Measurements from ENCODE around the gene SETBP1.

The SETBP1 gene

DNA sequence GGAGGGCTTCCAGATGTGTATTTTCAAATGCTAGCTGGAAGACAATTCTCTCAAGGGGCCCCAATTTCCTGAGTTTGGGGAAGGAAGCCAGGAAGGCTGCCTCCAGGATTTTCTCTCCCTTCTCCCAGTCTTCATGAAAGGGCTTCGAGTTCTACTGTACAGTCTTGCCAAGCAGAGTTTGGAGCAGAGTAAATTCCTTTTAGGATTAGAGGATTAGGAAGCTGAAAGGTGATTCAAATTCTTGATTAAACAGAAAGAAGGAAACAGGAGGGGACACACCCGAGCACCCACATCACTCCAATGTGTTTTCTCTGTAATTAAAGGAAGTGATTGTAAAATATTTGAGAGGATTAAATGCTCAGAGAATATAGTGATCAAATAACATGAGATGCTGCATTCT is 217.8 kb downstream of the SETBP1 start:
- no peak for DNase-seq (ENCODE audit: low read depth)
- TF ChIP-seq, protein P1, sequence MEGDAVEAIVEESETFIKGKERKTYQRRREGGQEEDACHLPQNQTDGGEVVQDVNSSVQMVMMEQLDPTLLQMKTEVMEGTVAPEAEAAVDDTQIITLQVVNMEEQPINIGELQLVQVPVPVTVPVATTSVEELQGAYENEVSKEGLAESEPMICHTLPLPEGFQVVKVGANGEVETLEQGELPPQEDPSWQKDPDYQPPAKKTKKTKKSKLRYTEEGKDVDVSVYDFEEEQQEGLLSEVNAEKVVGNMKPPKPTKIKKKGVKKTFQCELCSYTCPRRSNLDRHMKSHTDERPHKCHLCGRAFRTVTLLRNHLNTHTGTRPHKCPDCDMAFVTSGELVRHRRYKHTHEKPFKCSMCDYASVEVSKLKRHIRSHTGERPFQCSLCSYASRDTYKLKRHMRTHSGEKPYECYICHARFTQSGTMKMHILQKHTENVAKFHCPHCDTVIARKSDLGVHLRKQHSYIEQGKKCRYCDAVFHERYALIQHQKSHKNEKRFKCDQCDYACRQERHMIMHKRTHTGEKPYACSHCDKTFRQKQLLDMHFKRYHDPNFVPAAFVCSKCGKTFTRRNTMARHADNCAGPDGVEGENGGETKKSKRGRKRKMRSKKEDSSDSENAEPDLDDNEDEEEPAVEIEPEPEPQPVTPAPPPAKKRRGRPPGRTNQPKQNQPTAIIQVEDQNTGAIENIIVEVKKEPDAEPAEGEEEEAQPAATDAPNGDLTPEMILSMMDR (IDR thresholded peaks at IDR 0.05; ENCODE audit: insufficient read depth, low read depth, low read length, missing control alignments), result no peak

DNA sequence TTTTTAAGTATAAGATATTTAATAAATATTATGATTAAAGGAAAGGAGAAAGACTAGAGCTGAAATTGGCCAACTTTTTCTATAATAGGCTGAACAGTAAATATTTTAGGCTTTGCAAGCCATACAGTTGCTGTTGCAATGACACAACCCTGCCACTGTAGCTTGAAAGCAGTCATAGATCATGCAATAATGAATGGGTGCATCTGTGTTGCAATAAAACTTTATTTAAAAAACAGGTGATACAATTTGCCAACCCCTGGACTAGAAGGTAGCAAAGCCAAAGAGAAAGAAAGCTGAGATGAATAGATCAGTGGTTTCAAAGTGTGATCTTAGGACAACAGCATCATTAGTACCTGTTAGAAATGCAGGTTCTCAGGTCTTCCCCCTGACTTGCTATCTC is 219.1 kb downstream of the SETBP1 start:
- no peak overlapping the region for H3K4me3 ChIP-seq (ENCODE audit: low read depth, low read length)
- DNase-seq (ENCODE audit: low read depth), result peak; percentile 19
- TF ChIP-seq, protein P1 (IDR thresholded peaks at IDR 0.05; ENCODE audit: insufficient read depth, low read depth, low read length, missing control alignments), result peak; percentile 7

More for the DNA sequence above, 217.8 kb downstream of the SETBP1 start:
- no peak overlapping the region for H3K4me3 ChIP-seq (ENCODE audit: low read depth, low read length)

DNA sequence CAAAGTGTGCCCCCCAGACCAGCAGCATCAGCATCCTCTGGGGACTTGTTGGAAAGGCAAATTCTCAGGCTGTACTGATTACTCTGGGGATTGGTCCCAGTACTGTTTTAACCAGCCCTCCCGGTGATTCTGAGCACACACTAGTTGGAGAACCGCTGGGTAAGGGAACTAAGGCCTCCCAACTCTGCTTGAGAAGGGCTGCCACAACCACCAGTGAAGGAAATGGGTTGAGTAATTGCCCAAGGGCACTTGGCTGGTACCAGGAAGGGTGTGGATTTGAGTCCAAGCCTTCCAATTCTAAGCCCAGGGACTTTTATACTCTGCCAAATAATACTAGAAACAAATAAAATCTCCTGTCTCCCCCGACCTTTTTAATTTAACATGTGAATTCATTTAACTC is 219.9 kb downstream of the SETBP1 start:
- TF ChIP-seq, protein P1 (IDR thresholded peaks at IDR 0.05; ENCODE audit: insufficient read depth, low read depth, low read length, missing control alignments), result no peak
- DNase-seq (ENCODE audit: low read depth), result no peak
- H3K4me3 ChIP-seq (ENCODE audit: low read depth, low read length), result no peak overlapping the region

DNA sequence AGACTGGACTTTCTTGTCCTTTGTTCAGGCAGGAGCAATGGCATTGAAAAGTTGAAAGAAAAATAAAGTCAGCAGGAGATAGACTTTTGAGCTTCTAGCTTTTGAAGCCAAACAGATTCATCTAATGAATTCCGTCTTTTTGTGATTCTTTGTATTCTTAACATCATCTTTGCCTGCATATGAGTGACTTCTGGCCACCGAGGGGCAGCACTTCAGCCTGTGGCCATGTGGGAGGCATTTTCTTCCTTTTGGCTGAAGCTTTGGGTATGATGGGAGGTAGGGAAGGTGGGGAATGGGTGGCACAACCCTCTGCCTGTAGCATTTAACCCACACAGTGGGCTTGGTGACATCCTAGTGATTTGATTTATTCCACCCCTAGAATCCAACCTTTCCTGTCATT is 220.6 kb downstream of the SETBP1 start:
- TF ChIP-seq, protein P1 (IDR thresholded peaks at IDR 0.05; ENCODE audit: insufficient read depth, low read depth, low read length, missing control alignments), result no peak
- DNase-seq (ENCODE audit: low read depth), result no peak
- H3K4me3 ChIP-seq (ENCODE audit: low read depth, low read length), result no peak overlapping the region

DNA sequence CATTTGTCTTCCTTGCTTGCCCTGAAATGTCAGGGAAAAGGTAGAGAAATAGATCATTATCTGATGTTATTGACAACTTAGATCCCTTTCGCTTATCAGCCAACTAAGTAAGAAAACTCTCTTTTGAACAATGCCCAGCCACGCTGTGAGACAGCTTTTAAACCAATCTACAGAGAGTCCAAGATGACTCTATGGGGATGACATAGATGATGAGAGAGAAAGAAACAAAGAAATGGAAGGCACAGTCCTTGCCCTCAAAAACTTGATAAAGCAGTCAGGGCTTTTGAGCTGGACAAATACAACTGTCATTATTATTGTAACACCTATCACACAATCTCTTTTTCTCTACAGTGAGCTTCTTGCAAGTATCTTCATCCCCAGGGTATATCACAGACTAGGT is 222.6 kb downstream of the SETBP1 start:
- TF ChIP-seq, protein P1 (IDR thresholded peaks at IDR 0.05; ENCODE audit: insufficient read depth, low read depth, low read length, missing control alignments), result no peak
- no peak overlapping the region for H3K4me3 ChIP-seq (ENCODE audit: low read depth, low read length)
- DNase-seq (ENCODE audit: low read depth), result no peak

DNA sequence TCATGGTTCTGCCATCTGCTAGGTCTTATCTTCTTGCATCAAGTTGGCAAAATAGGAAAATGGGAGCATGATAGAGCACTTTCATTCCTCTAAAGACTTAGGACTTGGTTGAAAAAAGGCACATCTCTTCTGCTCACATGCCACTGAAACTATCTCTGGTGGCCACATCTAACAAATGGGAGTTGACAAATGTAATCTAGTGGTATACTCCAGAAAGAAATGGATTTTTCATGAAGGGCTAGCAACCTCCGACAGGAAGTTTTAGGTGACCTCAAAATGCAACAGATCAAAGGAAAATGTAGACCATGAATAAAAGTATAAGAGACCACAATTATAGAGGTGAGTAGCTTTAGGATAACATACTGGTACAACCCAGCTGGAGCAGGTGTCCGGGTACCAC is 224.1 kb downstream of the SETBP1 start:
- no peak for DNase-seq (ENCODE audit: low read depth)
- H3K4me3 ChIP-seq (ENCODE audit: low read depth, low read length), result no peak overlapping the region
- TF ChIP-seq, protein P1 (IDR thresholded peaks at IDR 0.05; ENCODE audit: insufficient read depth, low read depth, low read length, missing control alignments), result no peak

DNA sequence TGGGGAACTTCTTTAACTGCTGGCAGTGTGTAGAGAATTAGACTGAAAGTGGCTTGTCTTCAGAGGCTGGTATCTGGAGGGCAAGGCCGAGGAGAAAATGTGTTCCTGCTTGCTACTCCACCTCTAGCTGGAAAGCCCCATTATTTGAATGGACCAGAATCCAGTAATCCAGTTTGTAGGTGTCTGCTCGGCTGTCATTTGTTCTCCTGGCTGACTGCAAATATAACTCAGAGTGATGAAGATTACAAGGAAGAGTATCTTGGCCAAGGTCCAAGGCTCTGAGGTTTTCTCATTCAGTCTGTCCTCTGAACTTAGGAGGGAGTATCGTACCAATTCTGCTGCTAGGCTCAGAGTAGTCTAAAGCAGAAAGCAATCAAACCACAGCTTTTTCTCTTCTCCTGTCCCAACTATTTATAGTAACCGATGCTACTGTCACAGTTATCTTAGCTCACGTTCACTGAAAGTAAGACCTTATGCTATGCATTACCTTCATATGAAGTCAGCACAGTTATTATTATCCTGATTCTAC is 228.6 kb downstream of the SETBP1 start:
- DNase-seq (ENCODE audit: low read depth), result peak; percentile 76
- TF ChIP-seq, protein P1 (IDR thresholded peaks at IDR 0.05; ENCODE audit: insufficient read depth, low read depth, low read length, missing control alignments), result no peak
- no peak overlapping the region for H3K4me3 ChIP-seq (ENCODE audit: low read depth, low read length)
